Activated CD4-positive, alpha-beta T cell treated with anti-CD3 and anti-CD28 coated beads for 1 hour (primary cell): Measurements from ENCODE around the gene KRT82.

Experiments used
- DNase-seq: peaks from one replicate; pipeline ENCODE4 v3.0.0-alpha.2; 2020

Gene KRT82

DNA sequence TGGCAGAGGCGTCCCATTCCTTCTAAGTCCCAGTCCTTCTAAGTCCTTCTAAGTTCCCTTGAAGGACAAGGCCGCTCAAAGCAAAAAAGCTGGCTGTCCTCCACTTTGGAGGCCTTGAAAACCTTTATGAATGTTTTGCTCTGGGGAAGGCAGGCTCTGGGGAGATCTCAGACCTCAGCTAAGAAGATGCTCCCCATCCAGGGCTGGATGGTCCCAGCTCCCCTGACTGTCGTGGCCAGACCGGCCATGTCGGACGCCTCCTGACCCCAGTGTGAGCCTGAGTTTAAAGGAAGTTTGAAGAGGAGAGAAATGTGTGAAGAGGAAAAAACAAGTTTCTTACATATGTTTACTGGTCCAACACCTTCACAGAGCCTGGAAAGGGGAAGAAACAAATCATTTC lies 26.6 kb downstream of the KRT82 start:
- DNase-seq: no peak

DNA sequence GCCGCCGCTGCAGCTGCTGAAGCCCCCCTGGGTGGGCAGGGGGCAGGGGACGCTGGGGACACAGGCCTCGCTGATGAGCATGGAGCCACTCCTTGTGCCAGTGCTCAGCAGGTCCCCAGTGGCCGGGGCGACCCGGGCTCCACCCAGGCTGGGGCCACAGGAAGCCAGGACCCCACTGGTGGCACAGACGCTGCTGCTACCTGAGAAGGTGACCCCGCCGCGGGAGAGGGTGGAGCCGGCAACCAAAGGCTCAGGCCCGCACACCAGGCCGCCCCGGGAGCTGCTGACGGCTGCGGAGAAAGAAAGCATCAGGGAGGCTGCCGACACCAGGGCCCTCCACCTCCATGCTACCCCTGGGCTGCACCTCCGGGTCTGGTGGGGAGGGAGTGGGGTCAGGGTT lies 28.0 kb downstream of the KRT82 start:
- no peak for DNase-seq

DNA sequence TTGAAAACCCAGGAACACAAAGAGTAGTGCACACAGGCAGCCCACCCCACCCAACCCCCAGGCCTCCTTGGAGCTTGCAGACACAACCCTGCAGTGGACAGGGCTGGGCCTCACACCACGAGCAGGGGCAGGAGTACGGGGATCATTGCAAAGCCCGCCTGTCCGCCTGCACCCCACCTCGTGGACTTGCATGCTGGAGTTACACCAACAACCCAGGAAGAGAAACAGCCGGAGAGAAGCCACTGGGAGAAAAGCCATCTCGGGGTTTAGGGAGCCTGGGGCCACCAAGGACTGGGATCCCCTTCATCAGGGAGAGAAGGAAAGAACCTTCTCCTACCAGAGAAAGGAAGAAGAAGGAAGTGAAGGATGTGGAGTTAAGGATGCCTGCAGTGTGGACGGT lies 28.9 kb downstream of the KRT82 start:
- no peak for DNase-seq

DNA sequence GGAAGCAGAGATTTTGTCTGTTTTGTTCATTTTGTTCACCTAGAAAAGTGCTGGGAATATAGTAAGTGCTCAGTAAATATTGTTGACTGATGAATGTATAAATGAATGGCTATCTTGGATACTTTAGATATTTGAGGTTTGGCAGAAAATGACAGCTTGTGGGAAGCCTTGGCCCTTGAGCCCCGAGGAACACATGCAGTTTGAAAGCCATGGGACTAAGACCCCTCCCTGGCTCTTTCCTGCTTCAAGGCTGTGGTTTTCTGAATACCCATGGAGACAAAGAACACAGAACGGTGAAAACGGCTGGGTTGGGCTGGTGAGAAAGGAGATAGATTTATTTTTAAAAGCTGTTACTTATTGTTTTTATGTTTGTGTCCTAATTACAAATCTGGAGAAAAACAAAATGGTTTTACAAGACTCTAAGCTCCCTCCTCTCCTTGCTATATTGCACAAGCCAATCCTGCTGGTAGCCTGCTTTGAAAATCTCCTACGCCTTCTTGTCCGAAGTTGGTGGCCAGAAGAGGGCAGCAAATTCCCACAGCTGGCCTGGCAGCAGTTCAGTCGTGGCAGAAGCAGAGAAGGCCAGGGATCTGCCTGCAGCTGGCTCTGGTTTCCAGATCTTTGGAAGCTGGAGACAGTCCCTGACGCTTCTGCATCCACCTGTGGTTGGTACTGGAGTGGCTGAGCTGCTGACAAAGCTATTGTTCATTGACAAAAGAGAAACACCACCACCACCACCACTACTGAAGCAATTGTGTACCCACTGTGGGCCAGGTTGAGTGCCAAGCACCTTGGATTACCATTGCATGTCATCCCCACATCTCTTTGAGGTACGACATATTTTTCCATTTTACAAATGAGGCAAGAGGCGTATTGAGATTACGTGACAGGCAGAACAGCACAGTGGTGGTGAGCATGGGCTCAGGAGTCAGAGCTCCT lies 33.6 kb downstream of the KRT82 start:
- peak; percentile 22 for DNase-seq

DNA sequence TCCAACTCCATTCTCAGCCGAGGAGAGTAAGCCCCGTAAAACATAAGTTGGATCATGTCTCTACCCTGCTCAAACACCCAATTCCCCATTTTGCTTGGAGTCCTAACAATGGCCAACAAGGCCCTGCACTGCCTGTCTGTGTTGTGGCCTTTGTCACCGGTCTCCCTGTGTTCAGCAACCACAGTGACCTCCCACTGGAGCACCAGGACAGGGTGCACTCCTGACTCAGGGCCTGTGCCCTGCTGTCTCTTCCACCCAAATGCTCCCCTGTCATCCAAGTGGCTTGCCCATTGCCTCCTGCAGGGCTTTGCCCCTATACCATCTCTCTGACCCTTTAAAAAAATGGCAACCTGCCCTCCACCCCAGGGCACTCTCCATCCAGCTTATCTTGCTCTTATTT lies 34.4 kb downstream of the KRT82 start:
- no peak for DNase-seq

DNA sequence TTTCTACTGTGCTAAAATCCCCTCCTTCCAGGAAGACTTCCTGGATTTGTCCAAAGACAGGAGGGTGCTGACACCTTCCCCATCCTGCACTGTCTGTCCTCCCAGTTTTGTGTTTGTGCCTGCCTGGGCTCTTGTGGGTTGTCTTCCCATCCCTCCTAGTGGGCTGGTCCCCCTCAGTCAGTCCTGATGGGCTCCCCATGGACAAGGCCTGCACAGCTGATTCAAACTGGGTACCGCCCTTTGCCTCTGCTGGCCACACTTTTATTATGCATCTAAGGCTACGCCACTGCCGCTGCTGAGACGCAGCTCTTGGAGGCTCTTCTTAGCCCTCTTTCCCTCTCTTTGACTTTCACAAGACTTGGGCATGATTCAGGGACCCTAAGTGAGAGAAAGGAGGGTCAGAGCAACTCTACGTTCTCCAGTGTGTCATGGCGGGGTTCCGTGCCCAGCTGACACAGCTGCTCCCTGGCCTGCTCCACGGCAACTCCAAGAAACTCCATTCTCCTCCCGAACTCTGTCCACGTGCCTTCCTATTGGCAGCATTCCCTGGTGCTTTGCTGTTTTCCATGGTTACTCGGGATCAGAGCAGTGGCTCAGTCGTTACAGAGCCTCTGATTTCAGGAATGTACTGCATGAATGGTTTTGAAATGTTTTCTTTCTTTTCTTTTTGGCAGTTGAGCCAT lies 35.1 kb downstream of the KRT82 start:
- DNase-seq: no peak

DNA sequence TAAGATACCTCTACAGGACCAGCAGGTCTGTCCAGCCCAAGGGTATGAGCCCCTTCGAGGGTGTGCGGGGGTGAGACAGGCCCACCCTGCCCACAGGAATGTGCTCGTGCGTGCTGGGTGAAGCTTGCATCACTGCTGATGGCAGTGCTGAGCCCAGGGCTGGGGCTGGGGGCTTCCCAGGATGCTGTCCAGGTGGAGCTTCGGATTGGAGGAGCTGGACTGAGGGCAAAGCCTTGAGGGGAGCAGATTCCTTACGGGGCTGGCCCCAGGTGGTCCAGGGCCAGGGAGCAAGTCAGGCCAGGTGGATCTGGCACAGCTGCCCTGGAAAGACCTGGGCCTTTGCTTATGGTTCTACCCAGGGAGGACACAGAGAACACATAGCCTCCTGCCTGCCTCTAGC lies 36.3 kb downstream of the KRT82 start:
- DNase-seq: no peak

DNA sequence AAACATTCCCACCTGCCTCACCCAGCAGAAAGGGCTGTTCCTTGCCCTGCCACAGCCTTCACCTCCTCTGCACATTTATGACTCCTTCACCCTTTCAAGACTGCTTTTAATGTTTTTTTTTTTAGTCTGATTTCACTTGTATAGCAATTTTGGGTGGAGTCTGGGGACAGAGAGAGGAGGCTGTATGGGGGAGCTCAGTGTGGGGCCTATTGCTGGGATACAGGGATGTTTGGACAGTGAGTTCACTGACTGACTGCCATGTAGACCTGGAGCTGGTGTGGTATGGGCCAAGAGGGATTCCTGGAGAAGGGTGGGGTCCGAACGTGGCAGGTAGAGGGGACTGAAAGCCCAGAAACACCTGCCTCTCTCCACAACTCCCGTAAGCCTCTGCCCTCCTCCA lies 36.9 kb downstream of the KRT82 start:
- no peak for DNase-seq

DNA sequence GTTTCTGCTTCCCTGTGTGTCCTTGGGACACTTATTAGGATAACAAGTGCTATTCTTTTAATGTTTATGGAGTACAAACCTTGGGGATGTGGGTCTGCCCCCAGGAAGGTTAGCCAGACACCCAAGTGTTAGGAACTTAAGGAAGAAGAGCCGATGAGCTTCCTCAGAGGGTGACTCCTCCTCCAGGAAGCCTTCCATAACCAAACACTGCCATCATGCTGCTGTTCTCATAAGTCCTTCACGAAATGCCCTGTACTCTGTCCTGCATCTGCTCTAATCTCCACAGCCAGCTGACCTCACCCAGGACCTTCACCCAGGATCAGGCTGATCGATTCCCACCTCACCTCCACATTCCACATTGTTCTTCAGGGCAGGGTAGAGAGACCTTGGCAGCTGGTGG lies 37.6 kb downstream of the KRT82 start:
- no peak for DNase-seq

DNA sequence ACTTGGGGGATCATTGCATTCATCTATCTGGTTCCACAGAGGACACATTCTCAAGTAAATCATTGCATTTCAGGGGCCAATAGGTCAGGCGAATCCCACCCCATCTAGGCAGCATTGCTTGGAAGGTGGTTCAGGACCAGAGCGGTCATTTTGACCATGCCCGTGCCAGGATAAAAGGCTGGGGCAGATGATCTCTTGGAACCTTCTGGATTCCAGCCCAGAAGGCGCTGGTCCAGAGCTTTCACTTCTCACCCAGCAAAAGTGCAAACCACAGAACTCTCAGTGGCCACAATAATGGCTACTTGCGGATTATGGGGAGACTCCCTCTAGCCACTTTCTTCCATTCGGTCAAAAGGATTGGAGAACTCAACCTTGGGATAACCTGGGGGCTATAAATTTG lies 38.3 kb downstream of the KRT82 start:
- DNase-seq: no peak

DNA sequence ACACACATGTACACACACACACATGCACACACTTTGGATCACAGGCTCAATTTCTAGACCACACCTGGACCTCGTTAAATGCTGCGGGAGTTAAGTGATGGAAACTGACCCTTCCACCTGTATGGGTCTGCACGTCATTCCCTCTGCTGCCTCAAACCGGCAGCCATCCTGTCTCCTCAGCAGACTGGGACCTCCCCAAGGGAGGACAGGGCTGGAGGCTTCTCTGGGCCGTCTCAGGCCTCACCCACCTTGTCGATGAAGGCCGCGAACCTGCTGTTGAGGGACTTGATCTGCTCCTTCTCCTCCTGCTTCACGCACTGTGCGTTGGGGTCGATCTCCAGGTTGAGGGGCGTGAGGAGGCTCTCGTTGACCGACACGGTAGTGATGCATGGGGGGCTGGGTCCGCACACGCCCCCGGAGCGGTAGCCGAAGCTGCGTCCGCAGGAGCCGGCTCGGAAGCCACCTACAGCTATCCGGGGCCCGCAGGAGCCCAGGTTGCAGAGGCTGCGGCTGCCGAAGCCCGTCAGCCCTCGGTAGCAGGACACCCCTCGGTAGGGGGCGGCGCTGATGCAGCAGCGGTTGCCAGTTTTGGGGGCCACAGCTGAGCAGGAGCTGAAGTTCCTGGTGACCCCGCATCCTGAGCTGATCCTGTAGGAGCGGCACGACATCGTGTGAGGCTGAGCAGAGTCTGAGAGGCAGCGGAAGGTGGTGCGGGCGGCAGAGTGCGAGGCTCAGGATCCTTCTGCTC lies 39.2 kb downstream of the KRT82 start, which contains the start of gene KRT85:
Gene KRT85 (minus strand): TSS at position 744 of the 748 bp plus-strand sequence. CDS start 76 bp downstream, at position 668.
- no peak for DNase-seq

DNA sequence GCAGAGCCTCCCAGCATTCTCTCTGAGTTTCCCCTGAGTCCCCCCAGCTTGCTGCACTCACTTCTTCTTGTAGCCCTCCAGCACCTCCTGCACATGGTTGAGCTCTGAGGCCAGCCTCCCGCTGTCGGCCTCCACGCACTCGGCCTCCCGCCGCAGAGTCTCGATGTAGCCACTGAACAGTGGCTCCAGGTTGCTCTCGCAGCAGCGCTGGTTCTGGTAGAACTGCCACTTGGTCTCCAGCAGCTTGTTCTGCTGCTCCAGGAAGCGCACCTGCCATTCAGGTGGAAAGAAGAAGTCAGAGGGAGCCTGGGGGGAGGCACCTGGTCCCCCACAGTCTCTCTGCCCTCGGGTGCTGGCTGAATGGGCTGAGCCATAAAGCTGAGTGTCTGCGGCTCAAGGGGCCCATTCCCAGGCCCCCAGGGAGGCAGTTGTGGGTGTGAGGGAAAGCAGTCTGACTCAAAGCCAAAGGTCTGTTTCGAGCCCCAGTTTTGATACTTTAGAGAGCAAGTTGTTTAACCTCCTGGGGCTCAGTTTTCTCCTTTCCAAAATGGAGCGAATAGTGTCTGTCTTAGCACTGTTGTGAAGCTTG lies 41.1 kb downstream of the KRT82 start:
- no peak for DNase-seq

DNA sequence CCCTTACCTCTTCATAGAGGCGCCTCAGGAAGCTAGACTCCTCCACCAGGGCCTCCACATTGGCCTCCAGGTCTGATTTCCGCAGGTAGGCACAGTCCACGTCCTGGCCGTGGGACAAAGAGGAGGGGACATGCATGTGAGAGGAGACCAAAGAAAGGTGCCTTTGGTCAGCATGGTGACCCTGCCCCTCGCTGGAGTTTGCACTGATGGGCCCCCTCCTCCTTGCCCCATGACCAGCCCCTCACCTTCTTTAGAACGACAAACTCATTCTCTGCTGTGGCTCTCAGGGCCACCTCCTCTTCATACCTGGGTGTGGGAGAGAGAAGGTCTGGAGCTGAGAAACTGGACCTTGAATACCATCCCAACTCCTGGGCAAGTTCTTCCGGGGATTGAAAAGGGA lies 42.1 kb downstream of the KRT82 start:
- DNase-seq: no peak

DNA sequence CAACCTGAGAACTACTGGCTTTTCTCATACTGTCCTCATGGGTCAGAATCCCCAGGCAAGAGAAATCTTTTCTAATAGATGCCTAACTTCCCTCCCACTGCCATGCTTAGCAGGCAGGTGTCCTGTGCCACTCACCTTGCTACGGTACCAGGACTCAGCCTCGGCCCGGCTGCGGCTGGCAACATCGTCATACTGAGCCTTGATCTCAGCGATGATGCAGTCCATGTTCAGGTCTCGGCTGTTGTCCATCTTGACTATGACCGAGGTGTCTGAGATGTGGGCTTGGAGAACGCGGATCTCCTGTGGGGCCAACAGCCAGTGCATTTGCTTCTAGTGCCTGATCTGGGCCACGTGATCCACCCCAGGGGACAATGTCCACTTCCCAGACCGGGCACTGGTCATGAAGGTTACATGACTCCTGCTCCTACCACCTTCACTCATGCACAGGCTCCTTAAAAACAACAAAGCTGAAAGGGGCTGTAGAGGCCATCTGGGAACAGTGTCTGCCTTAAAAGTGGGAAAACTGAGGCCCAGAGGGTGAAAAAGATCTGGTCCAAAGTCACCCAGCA lies 42.9 kb downstream of the KRT82 start:
- no peak for DNase-seq

DNA sequence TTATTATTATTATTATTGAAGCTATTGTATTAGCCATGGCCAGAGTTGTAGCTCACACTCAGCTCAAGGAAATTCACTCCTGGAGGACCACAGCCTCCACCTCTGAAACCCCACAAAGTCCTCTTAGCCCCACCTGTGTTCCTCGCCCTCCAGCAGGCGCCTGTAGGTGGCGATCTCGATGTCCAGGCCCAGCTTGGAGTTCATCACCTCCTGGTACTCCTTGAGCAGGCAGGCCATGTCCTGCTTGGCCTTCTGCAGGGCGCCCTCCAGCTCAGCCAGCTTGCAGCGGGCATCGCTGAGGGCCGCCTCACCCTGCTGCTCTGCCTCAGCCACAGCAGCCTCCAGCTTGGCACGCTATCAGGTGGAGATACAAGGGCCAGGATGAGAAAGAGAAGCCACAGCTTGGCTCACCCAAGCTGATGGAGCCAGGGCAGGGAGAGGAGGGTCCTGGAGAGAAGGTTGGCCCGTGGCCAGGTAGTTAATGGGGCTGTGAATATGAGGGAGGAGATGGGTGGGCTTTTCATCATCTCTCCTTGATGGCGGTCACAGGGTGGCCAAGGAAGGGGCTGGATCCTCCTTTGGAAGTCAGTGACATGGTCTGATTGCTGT lies 43.9 kb downstream of the KRT82 start:
- no peak for DNase-seq

DNA sequence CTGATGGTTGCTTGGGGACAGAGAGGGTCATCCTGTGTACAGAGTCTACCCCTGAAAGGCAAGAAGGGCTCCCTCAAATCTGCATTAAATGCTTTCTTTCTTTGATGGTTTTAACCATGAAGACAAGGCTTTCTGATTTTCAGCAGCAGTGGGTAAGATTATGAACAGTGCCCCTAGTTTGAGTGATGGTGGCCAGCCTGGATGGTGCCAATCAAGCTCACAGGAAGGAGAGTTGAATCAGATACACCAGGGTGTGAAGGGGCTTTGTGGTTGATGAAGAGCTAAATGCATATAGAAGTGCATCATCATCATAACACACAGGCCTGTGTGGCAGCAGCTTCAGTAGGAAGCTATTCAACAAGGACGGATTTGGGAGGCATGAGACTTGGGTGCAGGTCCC lies 44.6 kb downstream of the KRT82 start:
- no peak for DNase-seq

DNA sequence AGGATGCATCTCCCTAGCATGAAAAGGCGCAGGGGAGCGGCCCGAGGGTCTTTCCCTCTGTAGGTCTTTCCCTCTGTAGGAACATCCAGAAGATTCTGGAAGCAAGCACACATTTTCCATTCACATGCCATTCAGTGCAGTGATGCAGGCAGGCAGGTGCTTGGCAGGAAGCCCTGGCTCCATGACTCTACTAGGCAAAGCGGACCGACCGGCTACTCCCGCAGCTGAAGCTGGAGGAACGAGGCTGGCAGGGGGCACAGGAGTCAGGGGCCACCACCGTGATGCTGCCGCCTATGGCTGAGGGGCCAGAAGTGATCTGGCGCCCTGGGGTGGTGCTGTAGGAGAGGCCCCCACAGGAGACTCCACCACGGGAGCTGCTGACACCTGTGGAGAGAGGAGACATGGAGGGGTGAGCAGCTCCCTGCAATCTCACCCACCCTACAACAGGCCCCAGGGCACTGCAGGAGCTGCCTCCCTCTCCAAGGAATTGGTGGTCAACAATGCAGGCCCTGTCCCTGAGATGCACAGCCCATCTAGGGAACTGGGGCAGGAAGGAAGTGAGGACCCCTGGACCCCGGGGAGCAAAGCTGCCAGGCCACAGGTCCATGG lies 45.4 kb downstream of the KRT82 start:
- DNase-seq: no peak

DNA sequence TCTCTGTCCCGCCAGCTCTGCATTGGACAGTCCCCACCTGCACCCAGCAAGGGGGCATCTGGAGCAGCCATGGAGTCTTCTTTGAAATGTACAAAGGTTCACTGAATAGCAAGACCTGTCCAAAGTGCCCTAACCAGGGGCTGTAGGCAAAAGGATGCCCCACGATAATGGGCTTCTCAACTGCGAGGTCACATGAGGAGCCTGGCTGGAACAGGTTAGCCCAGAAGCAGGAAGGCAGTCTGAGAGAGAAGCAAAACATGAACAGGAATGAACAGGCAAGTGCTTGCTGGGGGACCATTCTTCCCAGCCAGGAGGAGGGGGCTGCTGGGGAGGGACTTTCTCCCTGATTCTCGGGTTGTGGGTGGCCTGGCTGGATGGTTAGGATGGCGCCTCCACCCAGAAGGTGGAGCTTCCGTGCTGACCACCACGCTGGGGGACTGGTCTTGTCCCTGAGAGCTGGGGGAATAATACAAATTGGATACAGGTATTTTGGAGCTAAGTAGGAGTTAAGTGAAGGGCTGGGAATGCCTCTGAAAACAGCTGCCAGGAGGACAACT lies 46.0 kb downstream of the KRT82 start:
- DNase-seq: no peak

DNA sequence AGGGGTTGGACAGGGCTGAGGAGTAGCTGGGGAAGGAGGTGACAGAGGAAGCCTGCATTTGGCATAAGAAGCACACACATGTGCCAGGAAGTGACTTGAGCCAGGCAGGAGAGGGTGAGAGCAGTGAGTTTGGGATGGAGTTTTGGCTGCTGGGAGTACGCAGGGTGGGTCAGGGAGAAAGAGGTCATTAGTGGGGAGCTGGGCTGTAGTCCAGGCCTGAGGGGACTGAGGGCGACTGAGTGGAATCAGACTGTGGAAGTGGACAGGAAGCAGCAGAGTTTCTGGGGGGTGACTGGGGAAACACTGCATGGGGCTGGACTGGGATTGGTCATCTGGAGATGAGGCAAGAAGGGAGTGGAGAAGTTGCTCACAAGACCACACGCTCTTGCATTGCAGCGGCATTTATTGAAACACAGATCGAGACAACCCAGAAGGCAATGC lies 46.5 kb downstream of the KRT82 start:
- no peak for DNase-seq

DNA sequence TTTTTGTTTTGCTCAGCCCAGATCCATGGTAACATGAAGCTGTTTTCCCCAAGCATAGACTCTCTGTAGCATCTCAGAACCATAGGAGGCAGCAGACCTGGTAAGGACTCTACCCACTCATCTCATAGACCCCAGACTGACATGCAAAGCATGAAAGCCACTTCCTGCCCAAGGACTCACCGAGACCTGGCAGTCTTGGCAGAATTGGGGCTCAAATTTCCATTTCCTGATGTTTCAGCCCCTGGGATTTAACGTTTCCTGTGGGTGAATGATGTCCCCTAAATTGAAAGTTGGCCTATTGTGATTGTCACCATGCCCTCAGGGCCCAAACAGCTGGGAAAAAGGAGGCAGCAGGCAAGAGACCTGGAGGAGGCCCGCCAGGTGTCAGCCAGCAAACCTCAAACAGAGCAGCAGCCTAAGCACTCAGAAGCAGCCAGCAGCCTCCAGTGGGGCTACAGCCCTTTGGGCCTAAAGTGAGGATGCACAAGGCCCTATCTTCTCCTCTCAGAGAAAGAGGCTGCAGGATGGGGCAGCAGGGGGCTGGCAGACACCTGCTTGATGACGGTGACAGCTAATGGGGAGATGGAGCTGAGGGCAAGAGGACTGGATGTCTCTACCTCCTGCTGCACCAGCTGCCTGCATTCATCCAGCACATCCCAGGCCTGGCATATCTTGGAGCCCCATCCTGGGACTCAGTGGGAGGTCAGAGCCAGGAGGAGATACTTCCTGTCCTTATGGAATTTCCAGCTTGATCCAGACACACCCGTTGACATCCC lies 47.4 kb downstream of the KRT82 start:
- no peak for DNase-seq
